Measurements from ENCODE around the gene NOTCH4.
"Not testable (repeated sequence)": the region's sequence is repeated elsewhere in the genome, so short reads cannot be mapped to it uniquely, and the experiment has no call there.

Gene NOTCH4

DNA sequence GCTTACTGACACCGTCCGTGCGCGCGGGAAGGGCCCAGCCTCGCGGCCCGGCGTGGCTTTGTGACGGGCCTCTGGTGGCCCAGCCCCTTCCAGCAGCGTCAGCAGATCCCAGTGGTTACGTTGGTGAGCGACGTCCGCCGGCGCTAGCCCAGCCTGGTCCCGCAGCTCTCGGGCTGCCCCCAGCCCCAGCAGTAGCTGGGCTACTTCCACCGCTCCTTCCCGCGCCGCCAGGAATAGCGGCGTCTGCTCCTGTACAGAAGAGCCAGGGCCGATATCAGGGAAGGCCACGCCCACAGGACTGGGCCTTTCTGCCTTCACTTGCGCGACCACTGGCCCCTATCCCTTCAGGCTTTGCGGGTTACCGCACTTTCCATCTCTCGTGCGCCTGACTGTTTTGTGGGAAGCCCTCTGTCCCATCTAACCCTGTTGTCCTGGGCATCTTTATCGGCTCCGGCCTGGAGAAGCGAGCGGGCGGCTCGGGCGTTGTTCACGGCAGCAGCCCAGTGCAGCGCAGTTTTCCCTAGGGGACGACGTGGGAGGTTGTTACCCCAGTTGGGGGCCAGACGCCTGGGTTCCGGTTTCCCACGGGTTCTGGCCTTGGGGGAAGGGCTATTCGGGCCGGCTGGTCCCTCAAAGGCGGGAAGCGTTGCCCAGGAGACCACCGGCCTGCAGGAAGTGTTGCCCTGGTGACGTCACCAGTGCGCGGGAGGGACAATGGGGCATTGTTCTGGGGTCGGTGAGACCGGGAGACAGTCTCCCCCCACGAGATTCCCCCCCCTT is 27.8 kb downstream of the NOTCH4 start:
- H3K27ac Mint-ChIP-seq (ENCODE audit: low read depth): peak overlapping the region; percentile 98
- peaks cover 58% of the 10 kb centered on the region for H3K4me1 Mint-ChIP-seq
- H3K9me3 Mint-ChIP-seq: no peaks in the 10 kb centered on the region
- peak; percentile 82 for ATAC-seq (replicated peaks; ENCODE audit: extremely low read depth, poor library complexity, severe bottlenecking)
- H3K27me3 Mint-ChIP-seq: no peaks in the 10 kb centered on the region
- peak overlapping the region; percentile 98 for H3K4me3 Mint-ChIP-seq
- peaks cover 25% of the 10 kb centered on the region for H3K36me3 Mint-ChIP-seq (ENCODE audit: insufficient read depth)
- peak; percentile 42 to 44 for DNase-seq (ENCODE audit: low spot score in 2 of 2)

DNA sequence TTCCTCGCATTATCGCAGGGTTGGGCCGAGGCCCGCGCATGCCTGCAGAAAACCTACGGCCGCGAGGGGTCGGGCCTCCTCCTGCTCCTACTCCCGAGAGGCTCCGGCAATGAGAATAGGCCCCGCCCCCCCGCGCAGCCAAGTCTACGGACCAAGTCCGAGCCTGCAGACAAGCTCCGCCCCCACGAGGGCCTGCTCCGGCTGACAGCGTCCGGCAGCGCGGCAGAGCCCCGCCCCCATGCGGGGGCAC is 28.3 kb downstream of the NOTCH4 start:
- H3K4me1 Mint-ChIP-seq: peaks cover 61% of the 10 kb centered on the region
- H3K9me3 Mint-ChIP-seq: no peaks in the 10 kb centered on the region
- peak overlapping the region; percentile 98 for H3K27ac Mint-ChIP-seq (ENCODE audit: low read depth)
- H3K27me3 Mint-ChIP-seq: no peaks in the 10 kb centered on the region
- peak overlapping the region; percentile 98 for H3K4me3 Mint-ChIP-seq
- H3K36me3 Mint-ChIP-seq (ENCODE audit: insufficient read depth): peaks cover 25% of the 10 kb centered on the region
- peak; percentile 84 for ATAC-seq (replicated peaks; ENCODE audit: extremely low read depth, poor library complexity, severe bottlenecking)
- DNase-seq (ENCODE audit: low spot score in 2 of 2): peak; percentile 96 to 98

DNA sequence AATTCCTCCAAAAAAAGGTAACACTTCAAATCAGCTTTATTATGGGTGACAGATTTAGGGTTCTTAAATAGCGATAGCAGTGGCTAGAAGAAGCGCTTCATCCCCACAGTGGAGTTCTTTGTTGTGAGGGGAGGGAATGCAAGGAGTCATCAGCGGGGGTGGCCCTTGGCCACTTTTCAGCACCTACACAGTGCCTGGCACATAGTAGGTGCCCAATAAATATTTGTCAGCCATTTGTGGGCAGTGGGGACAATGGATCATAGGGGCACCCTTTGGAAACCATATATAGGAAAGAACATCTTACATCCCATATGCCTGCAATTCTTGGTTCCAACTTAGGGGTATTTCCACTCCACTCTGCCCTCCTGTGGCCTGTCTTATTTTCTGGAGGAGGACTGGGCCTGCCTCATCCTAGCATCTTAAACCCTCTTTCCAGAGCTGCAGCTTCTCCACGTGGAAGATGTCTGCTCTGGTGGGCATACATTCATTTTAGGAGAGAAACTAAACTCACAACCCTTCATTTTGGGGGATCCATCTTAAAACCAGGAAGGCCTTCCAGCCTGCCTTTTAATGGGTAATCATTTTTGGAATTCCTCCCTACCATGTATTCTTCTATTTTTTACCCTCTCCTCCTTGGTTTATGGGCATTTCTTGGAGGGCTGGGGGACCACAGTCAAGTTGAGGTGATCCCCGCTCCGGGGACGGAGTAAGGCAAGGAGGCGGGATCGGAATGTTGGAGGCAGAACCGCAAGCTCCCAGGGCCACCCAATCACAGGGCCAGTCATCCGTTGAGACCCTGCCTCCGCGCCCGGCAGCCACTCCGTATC is 28.8 kb downstream of the NOTCH4 start:
- Mint-ChIP-seq H3K4me3 (peak overlapping the region; percentile 98), H3K27ac (ENCODE audit: low read depth) (peak overlapping the region; percentile 98), H3K9me3 (no peaks in the 10 kb centered on the region), H3K4me1 (peaks cover 61% of the 10 kb centered on the region), H3K27me3 (no peaks in the 10 kb centered on the region), H3K36me3 (ENCODE audit: insufficient read depth) (peaks cover 25% of the 10 kb centered on the region)
- ATAC-seq (replicated peaks; ENCODE audit: extremely low read depth, poor library complexity, severe bottlenecking) (peak; percentile 8), DNase-seq (ENCODE audit: low spot score in 2 of 2) (no peak)

DNA sequence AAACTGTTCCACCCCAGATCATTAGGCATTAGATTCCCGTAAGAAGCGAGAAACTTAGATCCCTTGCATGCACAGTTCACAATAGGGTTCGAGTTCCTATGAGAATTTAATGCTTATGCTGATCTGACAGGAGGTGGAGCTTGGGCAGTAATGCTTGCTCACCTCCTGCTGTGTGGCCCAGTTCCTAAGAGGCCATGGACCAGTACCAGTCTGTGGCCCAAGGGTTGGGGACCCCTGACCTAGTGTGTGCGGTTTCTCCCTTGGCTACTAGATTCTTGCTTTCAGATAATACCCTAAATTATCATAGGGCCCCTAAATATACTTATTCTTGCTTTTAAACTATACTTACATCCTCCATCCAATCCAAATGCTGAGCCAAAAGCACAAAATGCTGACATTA is 29.5 kb downstream of the NOTCH4 start:
- Mint-ChIP-seq H3K27ac (ENCODE audit: low read depth) (no peak overlapping the region), H3K4me1 (peaks cover 62% of the 10 kb centered on the region), H3K4me3 (peak overlapping the region; percentile 98), H3K27me3 (no peaks in the 10 kb centered on the region), H3K9me3 (no peaks in the 10 kb centered on the region), H3K36me3 (ENCODE audit: insufficient read depth) (peaks cover 26% of the 10 kb centered on the region)
- DNase-seq (ENCODE audit: low spot score in 2 of 2): no peak
- no peak for ATAC-seq (replicated peaks; ENCODE audit: extremely low read depth, poor library complexity, severe bottlenecking)

DNA sequence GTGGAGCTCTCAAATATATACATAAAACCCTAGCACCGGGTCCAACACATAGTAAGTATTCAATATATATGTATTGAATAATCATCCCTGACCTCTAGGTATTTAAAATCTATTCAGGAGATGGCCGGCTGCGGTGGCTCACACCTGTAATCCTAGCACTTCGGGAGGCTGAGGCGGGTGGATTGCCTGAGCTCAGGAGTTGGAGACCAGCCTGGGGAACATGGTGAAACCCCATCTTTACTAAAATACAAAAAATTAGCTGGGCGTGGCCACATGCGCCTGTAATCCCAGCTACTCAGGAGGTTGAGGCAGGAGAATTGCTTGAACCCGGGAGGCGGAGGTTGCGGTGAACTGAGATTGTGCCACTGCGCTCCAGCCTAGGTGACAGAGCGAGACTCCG is 30.8 kb downstream of the NOTCH4 start:
- not testable (repeated sequence) for H3K27me3 Mint-ChIP-seq
- H3K4me3 Mint-ChIP-seq: peak overlapping the region; percentile 98
- H3K36me3 Mint-ChIP-seq (ENCODE audit: insufficient read depth): peaks cover 37% of the 10 kb centered on the region

DNA sequence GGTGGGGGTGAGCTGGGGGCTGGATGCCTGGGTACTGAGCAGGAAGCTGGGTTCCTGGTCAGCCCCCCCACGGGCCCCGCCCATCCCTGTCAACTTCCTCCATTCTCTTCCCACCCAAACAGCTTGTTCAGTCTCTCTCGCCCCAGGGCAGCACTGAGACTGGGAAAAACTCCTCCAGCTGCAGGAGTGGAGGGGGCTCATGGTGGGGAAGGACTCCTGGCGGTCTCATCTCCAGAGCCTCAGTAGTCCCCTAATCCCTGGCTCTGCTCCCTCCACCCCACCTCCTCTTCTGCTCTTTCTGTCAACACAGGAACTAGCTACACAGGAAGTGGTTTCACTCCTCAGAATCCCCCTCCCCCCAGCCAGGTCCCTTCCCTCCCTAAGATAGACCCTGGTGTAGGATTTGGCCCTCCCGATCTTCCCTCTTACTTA is 31.2 kb downstream of the NOTCH4 start, which contains the start of gene GPSM3:
Gene GPSM3 (minus strand): TSS at position 36 of the 432 bp plus-strand sequence. CDS start 130 bp downstream, outside the sequence.
- H3K4me3 Mint-ChIP-seq: peak within 1 kb of the TSS; percentile 98
- peak within 1 kb of the TSS; percentile 98 for H3K27ac Mint-ChIP-seq (ENCODE audit: low read depth)
- peak in 1 of 2 donors; percentile 23 for DNase-seq (ENCODE audit: low spot score in 2 of 2)
- H3K4me1 Mint-ChIP-seq: peaks cover 76% of the 10 kb centered on the region
- ATAC-seq (replicated peaks; ENCODE audit: extremely low read depth, poor library complexity, severe bottlenecking): no peak
- no peaks in the 10 kb centered on the region for H3K9me3 Mint-ChIP-seq
- no peaks in the 10 kb centered on the region for H3K27me3 Mint-ChIP-seq
- peaks cover 41% of the 10 kb centered on the region for H3K36me3 Mint-ChIP-seq (ENCODE audit: insufficient read depth)

More for the DNA sequence above, 30.8 kb downstream of the NOTCH4 start:
- not testable (repeated sequence) for ATAC-seq (replicated peaks; ENCODE audit: extremely low read depth, poor library complexity, severe bottlenecking); H3K9me3 Mint-ChIP-seq; DNase-seq (ENCODE audit: low spot score in 2 of 2)
- Mint-ChIP-seq H3K27ac (ENCODE audit: low read depth) (peak overlapping the region; percentile 98), H3K4me1 (peaks cover 73% of the 10 kb centered on the region)

DNA sequence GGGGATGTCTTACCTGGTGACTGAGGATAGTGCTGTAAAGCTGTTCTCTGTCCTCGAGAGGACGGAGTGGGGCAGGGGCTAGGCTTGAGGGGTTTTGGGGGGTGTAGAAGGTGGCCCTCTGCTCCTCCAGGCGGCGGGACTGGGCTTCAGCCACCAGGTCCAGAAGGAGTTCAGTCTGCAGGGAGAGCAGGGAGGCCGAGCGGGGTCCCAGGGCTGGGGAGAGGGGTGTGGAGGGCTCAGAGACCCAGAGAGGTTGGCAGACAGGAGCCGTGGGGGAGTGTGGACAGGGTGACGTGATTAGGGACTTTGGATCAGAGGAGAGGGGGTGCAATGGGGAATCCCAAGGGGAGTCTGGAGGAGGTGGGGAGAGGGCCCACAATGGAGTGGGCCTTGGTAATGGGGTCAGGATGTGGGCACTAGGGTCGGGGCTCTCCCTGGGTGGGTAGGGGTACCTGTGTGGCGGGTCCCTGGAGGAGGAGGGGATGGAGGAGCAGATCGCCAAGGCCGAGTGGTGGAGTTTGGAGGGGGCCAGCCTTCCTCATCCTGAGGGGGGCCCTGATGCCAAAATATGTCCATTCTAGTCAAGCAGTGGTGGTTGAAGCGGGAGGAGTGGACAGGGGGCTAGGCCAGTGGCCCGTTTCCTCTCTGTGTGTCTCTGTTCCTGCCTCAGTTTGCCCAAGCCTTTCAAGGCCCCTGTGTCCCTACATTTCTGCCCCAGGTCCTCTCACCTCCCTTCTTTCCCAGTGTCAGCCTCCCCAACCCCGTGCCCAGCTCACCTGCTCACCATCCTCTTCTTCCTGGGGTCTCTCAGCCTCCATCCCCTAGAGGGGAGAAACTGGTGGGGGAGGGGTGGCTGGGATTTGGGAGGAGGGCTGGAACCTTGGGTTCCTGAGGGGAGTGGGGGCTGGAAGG is 31.9 kb downstream of the NOTCH4 start:
- H3K27me3 Mint-ChIP-seq: no peaks in the 10 kb centered on the region
- peak overlapping the region; percentile 98 for H3K4me3 Mint-ChIP-seq
- H3K27ac Mint-ChIP-seq (ENCODE audit: low read depth): peak overlapping the region; percentile 98
- ATAC-seq (replicated peaks; ENCODE audit: extremely low read depth, poor library complexity, severe bottlenecking) (no peak), DNase-seq (ENCODE audit: low spot score in 2 of 2) (no peak)
- H3K9me3 Mint-ChIP-seq: no peaks in the 10 kb centered on the region
- H3K36me3 Mint-ChIP-seq (ENCODE audit: insufficient read depth): peaks cover 47% of the 10 kb centered on the region
- peaks cover 81% of the 10 kb centered on the region for H3K4me1 Mint-ChIP-seq

DNA sequence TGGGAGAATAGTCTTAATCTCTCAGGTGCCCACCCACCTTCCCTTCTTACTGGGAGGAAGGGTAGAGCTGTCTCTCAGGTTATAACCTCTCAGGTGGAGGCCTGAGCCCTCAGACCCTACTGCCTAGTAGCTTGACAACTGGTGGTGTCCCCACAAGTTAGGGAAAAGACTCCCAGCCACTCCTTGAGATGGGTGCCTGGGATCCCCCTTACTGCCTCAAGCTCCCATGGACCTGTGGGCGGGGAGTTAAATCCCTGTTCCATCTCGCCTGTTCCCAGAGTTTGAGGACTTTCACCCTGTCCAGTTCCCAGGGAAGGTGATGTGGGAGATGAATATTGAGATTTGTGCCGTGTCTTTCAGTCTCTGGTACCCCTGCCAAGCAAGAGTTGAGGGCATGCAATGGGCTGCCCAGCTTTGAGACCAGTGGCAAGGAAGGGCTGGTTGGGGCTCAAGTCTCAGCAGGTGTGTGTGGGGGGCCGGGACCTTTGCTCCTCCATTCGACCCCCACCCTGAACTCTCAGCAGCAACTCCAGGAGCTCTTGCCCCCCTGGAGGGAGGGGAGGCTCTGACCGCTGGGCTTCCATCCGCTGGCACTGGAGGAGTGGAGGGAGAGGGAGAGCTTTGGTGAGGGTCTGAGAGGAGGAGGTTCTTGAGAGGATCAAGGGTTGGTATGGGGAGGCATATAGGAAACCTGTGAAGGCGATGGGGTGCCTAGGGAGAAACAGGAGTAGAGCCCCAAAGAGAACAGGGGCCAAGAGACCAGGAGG is 32.8 kb downstream of the NOTCH4 start:
- Mint-ChIP-seq H3K36me3 (ENCODE audit: insufficient read depth) (peaks cover 50% of the 10 kb centered on the region), H3K27me3 (no peaks in the 10 kb centered on the region), H3K4me3 (peak overlapping the region; percentile 98), H3K4me1 (peaks cover 81% of the 10 kb centered on the region), H3K9me3 (no peaks in the 10 kb centered on the region), H3K27ac (ENCODE audit: low read depth) (peak overlapping the region; percentile 98)
- DNase-seq (ENCODE audit: low spot score in 2 of 2) (no peak), ATAC-seq (replicated peaks; ENCODE audit: extremely low read depth, poor library complexity, severe bottlenecking) (no peak)

DNA sequence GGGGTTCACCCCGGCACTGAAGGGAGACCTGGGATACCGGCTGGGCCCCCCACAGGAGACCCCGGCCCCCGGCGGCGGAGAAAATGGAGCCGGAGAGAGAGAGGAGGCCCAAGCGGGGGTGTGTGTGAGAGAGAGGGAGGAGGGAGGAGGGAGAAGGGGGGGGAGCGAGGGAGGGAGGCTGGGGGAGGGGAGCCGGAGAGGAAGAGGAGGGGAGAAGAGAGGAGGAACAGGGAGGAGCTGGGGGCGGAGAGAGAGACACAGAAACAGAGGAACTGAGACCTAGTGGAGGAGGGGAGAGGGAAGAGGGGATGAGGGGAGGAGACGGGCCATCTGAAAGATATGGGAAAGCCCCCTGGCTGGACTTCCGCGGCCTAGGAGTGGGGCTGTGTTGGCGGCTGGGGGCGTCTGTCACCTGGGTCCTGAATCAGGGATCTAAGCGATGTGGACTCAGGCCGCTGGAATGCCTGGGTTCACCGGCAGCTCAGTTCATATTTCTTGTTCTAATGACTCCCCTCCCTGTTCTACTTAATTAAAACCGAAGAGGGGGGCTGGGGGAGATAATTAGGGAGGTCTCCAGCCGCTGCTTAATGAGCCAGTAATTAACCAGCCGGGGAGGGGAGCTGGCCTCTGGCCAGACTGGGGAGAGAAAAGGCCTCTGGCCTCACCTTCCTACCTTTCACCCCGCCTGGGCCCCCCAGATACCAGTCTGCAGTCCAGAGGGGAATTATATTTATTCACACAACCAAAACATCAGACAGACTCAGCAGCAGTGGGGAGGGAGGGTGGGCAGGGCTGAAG is 33.6 kb downstream of the NOTCH4 start, which contains the start of gene PBX2:
Gene PBX2 (minus strand): TSS at position 149 of the 798 bp plus-strand sequence. CDS start 287 bp downstream, outside the sequence.
- peaks cover 81% of the 10 kb centered on the region for H3K4me1 Mint-ChIP-seq
- DNase-seq (ENCODE audit: low spot score in 2 of 2) (peak in 1 of 2 donors; percentile 47), ATAC-seq (replicated peaks; ENCODE audit: extremely low read depth, poor library complexity, severe bottlenecking) (peak; percentile 40)
- H3K36me3 Mint-ChIP-seq (ENCODE audit: insufficient read depth): peaks cover 51% of the 10 kb centered on the region
- no peaks in the 10 kb centered on the region for H3K9me3 Mint-ChIP-seq
- H3K27me3 Mint-ChIP-seq: no peaks in the 10 kb centered on the region
- H3K4me3 Mint-ChIP-seq: peak within 1 kb of the TSS; percentile 98
- H3K27ac Mint-ChIP-seq (ENCODE audit: low read depth): peak within 1 kb of the TSS; percentile 98

DNA sequence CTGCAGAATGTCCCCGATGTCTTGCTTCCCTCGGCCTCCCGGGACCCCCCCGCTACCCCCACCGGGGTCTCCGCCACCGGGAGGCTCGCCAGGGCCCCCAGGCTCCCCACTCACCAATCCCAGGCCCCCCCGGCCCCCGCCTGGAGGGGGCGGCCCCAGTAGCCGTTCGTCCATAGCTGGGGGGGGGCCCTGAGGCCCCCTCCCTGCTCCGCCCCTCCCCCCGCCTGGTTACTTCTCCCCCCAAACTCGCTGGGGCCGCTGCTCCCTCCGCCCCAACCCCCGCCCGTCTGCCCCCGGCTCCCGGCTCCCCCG is 34.2 kb downstream of the NOTCH4 start:
- Mint-ChIP-seq H3K9me3 (no peaks in the 10 kb centered on the region), H3K4me1 (peaks cover 76% of the 10 kb centered on the region), H3K36me3 (ENCODE audit: insufficient read depth) (peaks cover 49% of the 10 kb centered on the region), H3K4me3 (peak overlapping the region; percentile 98), H3K27me3 (no peaks in the 10 kb centered on the region), H3K27ac (ENCODE audit: low read depth) (peak overlapping the region; percentile 98)
- ATAC-seq (replicated peaks; ENCODE audit: extremely low read depth, poor library complexity, severe bottlenecking) (no peak), DNase-seq (ENCODE audit: low spot score in 2 of 2) (no peak)

DNA sequence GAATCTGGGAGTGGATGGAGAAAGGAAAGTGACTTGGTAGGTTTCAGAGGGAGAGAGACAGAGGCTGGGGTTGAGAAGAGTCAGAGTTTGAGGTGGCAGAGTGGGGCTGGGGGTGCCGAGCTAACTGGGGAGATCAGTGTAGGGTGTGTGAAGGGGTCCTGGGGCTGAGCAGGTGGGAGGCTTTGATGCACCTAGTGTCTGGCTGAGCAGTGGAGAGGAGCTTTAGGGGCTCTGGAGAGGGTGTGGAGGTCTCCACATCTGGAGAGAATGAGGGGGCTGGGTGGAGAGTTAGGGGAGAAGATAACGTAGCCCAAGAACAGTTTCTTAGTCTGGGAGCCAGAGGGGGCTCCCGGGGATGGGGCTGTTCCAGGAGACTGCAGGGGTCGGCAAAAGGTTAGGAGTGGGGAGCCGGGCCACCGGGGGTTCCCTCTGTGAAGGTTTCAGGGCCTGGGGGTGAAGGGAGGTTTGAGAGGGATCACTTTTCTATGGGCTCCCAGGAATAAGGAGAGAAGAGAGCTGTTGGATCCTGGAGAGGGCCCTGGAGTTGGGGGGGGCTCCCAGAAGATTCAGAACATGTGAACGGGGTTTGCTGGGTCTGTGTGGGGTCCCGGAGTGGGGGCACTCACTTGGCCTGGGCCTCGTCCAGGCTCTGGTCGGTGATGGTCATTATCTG is 34.7 kb downstream of the NOTCH4 start:
- DNase-seq (ENCODE audit: low spot score in 2 of 2): no peak
- H3K4me1 Mint-ChIP-seq: peaks cover 71% of the 10 kb centered on the region

More for the DNA sequence above, 34.7 kb downstream of the NOTCH4 start:
- ATAC-seq (replicated peaks; ENCODE audit: extremely low read depth, poor library complexity, severe bottlenecking): no peak
- no peaks in the 10 kb centered on the region for H3K9me3 Mint-ChIP-seq
- H3K36me3 Mint-ChIP-seq (ENCODE audit: insufficient read depth): peaks cover 49% of the 10 kb centered on the region
- H3K27me3 Mint-ChIP-seq: no peaks in the 10 kb centered on the region
- H3K4me3 Mint-ChIP-seq: peak overlapping the region; percentile 98
- peak overlapping the region; percentile 98 for H3K27ac Mint-ChIP-seq (ENCODE audit: low read depth)
